Breast epithelium (tissue), 3 donors: ENCODE measurements around the gene PLA2G4A.

Experiments
- CTCF ChIP-seq, 3 donors: fragments of 450-650 bp; IDR thresholded peaks; one replicate each; pipeline ENCODE4 v1.5.1; 2016 to 2017; ENCODE audit warnings: antibody characterized with exemption in 3 of 3, mild to moderate bottlenecking in 3 of 3, moderate library complexity in 3 of 3
- POLR2A ChIP-seq: fragments of 450-650 bp; IDR thresholded peaks from one replicate; pipeline ENCODE4 v1.6.1; 2016; ENCODE audit warnings: antibody characterized with exemption, mild to moderate bottlenecking, moderate library complexity
- POLR2AphosphoS5 ChIP-seq, 3 donors: sonication (generic); formaldehyde crosslinking; IDR thresholded peaks; one replicate each; pipeline ENCODE4 v1.6.1; 2017; ENCODE audit warnings: antibody characterized with exemption in 3 of 3

- no peak for TF ChIP-seq CTCF (IDR thresholded peaks at IDR 0.05)
- TF ChIP-seq POLR2AphosphoS5 (IDR thresholded peaks at IDR 0.05), result no peak
- TF ChIP-seq POLR2A, result no peak
Observed at GRCh38 chr1:186974774-186975181, 146.0 kb downstream of the PLA2G4A start.
